ENCODE results near the gene MPC1.

MPC1 gene

GRCh38 chr6:166343150-166343487 lies 39.6 kb downstream of the MPC1 start:
- peak overlapping the region; percentile 89 for H3K4me2 ChIP-seq (ENCODE audit: low read length)
- H3K9ac ChIP-seq (ENCODE audit: low read length): peak overlapping the region; percentile 92
- H3K27me3 ChIP-seq (ENCODE audit: insufficient read depth, low read length): no peaks in the 10 kb centered on the region
- H3K27ac ChIP-seq (ENCODE audit: low read depth, low read length, poor library complexity, severe bottlenecking): peak overlapping the region; percentile 35
- H3K9me2 ChIP-seq (ENCODE audit: low read depth, low read length): no peaks in the 10 kb centered on the region
- TF ChIP-seq EZH2 (IDR thresholded peaks at IDR 0.05; ENCODE audit: borderline replicate concordance, low read length): no peak
- no peak for TF ChIP-seq CTCF (IDR thresholded peaks at IDR 0.05; ENCODE audit: low read length)
- H3K79me2 ChIP-seq (ENCODE audit: insufficient read depth, low read length): peaks cover 25% of the 10 kb centered on the region
- H3K36me3 ChIP-seq (ENCODE audit: insufficient read depth, low read length): peaks cover 5% of the 10 kb centered on the region; the same call in 1 of the 2 replicates
- no peaks in the 10 kb centered on the region for H4K20me1 ChIP-seq (ENCODE audit: insufficient read depth, low read length)
- H3F3A ChIP-seq (ENCODE audit: insufficient read depth, low read length): no peaks in the 10 kb centered on the region
- H3K9me3 ChIP-seq (ENCODE audit: low read length): no peaks in the 10 kb centered on the region
- no peak overlapping the region for H2AFZ ChIP-seq (ENCODE audit: low read length)
- peak overlapping the region; percentile 95 for H3K4me3 ChIP-seq (ENCODE audit: low read depth, low read length, poor library complexity, severe bottlenecking)
- H3K4me1 ChIP-seq (ENCODE audit: insufficient read depth, low read length, severe bottlenecking): peaks cover 32% of the 10 kb centered on the region

- Histone ChIP-seq H3K27ac (ENCODE audit: low read depth, low read length, poor library complexity, severe bottlenecking) (peak within 1 kb of the TSS; percentile 35), H3K4me2 (ENCODE audit: low read length) (peak within 1 kb of the TSS; percentile 89), H4K20me1 (ENCODE audit: insufficient read depth, low read length) (no peaks in the 10 kb centered on the region), H3K79me2 (ENCODE audit: insufficient read depth, low read length) (peaks cover 25% of the 10 kb centered on the region), H3K4me3 (ENCODE audit: low read depth, low read length, poor library complexity, severe bottlenecking) (peak within 1 kb of the TSS; percentile 95), H3K36me3 (ENCODE audit: insufficient read depth, low read length) (peaks cover 11% of the 10 kb centered on the region; the same call in 1 of the 2 replicates), H3K9me2 (ENCODE audit: low read depth, low read length) (no peaks in the 10 kb centered on the region), H3K27me3 (ENCODE audit: insufficient read depth, low read length) (no peaks in the 10 kb centered on the region), H3K9me3 (ENCODE audit: low read length) (no peaks in the 10 kb centered on the region), H2AFZ (ENCODE audit: low read length) (no peak within 1 kb of the TSS), H3F3A (ENCODE audit: insufficient read depth, low read length) (no peaks in the 10 kb centered on the region), H3K9ac (ENCODE audit: low read length) (peak within 1 kb of the TSS; percentile 92), H3K4me1 (ENCODE audit: insufficient read depth, low read length, severe bottlenecking) (peaks cover 36% of the 10 kb centered on the region)
- TF ChIP-seq CTCF (IDR thresholded peaks at IDR 0.05; ENCODE audit: low read length): no peak
- no peak for TF ChIP-seq EZH2 (IDR thresholded peaks at IDR 0.05; ENCODE audit: borderline replicate concordance, low read length)
Observed at GRCh38 chr6:166342349-166343149, 40.2 kb downstream of the MPC1 start, which contains the start of gene SFT2D1. Gene SFT2D1, minus strand, starts transcription at chr6:166342545. Its CDS starts 64 bp downstream, at chr6:166342481.

- Histone ChIP-seq H3K79me2 (ENCODE audit: insufficient read depth, low read length) (peaks cover 25% of the 10 kb centered on the region), H3K27ac (ENCODE audit: low read depth, low read length, poor library complexity, severe bottlenecking) (peak overlapping the region; percentile 13), H3K4me1 (ENCODE audit: insufficient read depth, low read length, severe bottlenecking) (peaks cover 36% of the 10 kb centered on the region), H4K20me1 (ENCODE audit: insufficient read depth, low read length) (no peaks in the 10 kb centered on the region), H3K9ac (ENCODE audit: low read length) (peak overlapping the region; percentile 92), H3K36me3 (ENCODE audit: insufficient read depth, low read length) (peaks cover 17% of the 10 kb centered on the region; the same call in 1 of the 2 replicates), H3K4me2 (ENCODE audit: low read length) (peak overlapping the region; percentile 89), H3K4me3 (ENCODE audit: low read depth, low read length, poor library complexity, severe bottlenecking) (peak overlapping the region; percentile 95), H3F3A (ENCODE audit: insufficient read depth, low read length) (no peaks in the 10 kb centered on the region), H2AFZ (ENCODE audit: low read length) (no peak overlapping the region), H3K27me3 (ENCODE audit: insufficient read depth, low read length) (no peaks in the 10 kb centered on the region), H3K9me3 (ENCODE audit: low read length) (no peaks in the 10 kb centered on the region), H3K9me2 (ENCODE audit: low read depth, low read length) (no peaks in the 10 kb centered on the region)
- TF ChIP-seq EZH2 (IDR thresholded peaks at IDR 0.05; ENCODE audit: borderline replicate concordance, low read length): no peak
- TF ChIP-seq CTCF (IDR thresholded peaks at IDR 0.05; ENCODE audit: low read length): no peak
Observed at GRCh38 chr6:166341977-166342348, 40.8 kb downstream of the MPC1 start.

Measured in OCI-LY1 (cell line).